Measurements from ENCODE around the gene OR2W1. TPM values are rescaled to one million over a fixed set of nuclear protein-coding genes. Genes with fewer than 3 reads are reported as not detected.

Gene OR2W1
- total RNA-seq, 1 donor from 2014 or later: not detected

DNA sequence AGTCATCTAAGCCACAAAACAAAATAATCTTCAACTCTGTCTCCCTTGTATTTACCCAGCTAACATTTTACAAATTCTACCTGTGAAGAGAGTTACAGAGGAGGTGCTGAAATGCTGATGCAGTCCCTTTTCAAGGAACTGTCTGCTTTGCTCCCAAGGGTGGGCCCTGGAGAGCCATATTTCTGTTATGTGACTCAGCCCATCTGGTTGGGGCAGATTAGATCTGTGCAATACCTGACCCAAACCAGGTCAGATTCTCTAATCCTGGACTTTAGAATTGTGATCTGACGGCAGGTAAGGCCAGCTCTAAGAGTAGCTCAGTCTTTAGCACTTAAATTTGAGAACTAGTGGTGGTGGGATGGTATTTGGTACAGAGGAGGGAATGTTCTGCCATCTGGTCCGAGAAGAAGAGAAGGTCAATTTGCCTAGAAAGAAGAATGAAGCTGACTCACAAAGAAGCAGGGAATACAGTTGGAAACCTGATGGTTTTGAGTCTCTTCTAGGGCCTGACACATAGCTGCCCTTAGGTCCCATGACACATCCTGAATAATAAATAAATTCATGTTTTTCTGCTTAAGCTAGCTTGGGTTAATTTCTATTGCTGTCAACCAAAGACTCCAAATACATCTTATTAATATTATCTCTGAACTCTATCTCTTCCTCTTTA, 48.0 kb downstream of the OR2W1 start:
- DNase-seq: no peak

DNA sequence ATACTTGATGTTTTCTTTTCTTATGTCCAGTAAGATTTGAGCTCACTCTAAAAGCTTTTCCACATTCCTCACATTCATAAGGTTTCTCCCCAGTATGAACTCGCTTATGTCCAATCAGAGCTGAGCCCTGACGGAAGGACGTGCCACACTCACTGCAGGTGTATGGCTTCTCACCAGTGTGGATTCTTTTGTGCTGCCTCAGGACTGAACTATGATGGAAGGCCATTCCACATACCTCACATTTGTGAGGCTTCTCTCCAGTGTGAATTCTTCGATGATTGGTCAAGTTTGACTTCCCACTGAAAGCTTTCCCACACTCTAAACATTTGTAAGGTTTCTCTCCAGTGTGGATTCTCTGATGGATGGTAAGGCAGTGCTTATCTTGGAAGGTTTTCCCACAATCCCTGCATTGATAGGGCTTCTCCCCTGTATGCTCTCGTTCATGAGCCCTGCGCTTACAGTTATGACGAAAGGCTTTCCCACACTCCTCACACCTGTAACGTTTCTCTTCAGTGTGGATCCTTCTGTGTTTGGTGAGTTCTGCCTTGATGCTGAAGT, 49.8 kb downstream of the OR2W1 start:
- no peak for DNase-seq

Other genes starting within 250 kb of the OR2W1 start
- gene TRIM27, start 121.2 kb downstream of the OR2W1 start, total RNA-seq: 72.9 and 83.0 TPM in 2 replicates
- 0.17 and 0.28 TPM in 2 replicates for gene ZNF311, start 39.9 kb downstream of the OR2W1 start, total RNA-seq
- not detected in 2 replicates for gene OR2B3, start 42.1 kb upstream of the OR2W1 start, total RNA-seq
- not detected in 2 replicates for gene OR2J1, start 54.3 kb upstream of the OR2W1 start, total RNA-seq
- gene OR2J3, start 62.9 kb upstream of the OR2W1 start, total RNA-seq: not detected in 2 replicates
- gene OR2J2, start 125.7 kb upstream of the OR2W1 start, total RNA-seq: not detected in 2 replicates

Data from dermis blood vessel endothelial cell (primary cell).